ENCODE results near the gene LSR. TPM values are rescaled to one million over a fixed set of nuclear protein-coding genes. Genes with fewer than 3 reads are reported as not detected.

LSR gene
- total RNA-seq, 1 donor from 2014 or later = 18.1 TPM

GRCh38 chr19:35267353-35267817, 18.6 kb downstream of the LSR start:
- Mint-ChIP-seq H3K4me1 (ENCODE audit: low read depth, unreplicated experiment) (peaks cover 5% of the 10 kb centered on the region), H3K27me3 (ENCODE audit: low read depth, unreplicated experiment) (no peaks in the 10 kb centered on the region), H3K4me3 (ENCODE audit: unreplicated experiment) (peak overlapping the region; percentile 94), H3K27ac (ENCODE audit: unreplicated experiment) (peak overlapping the region; percentile 98), H3K9me3 (ENCODE audit: unreplicated experiment) (no peaks in the 10 kb centered on the region), H3K36me3 (ENCODE audit: low read depth, unreplicated experiment) (peaks cover 4% of the 10 kb centered on the region)
- Histone ChIP-seq H3K27ac (ENCODE audit: low read depth, low read length) (peak overlapping the region; percentile 83), H4K20me1 (ENCODE audit: insufficient read depth, low read length) (peaks cover 18% of the 10 kb centered on the region), H3K27me3 (ENCODE audit: insufficient read depth, low read length) (no peaks in the 10 kb centered on the region), H3K79me2 (ENCODE audit: insufficient read depth, low read length) (peaks cover 28% of the 10 kb centered on the region), H3K4me3 (ENCODE audit: insufficient read depth, low read depth, low read length) (peak overlapping the region; percentile 95), H3K4me1 (ENCODE audit: insufficient read depth, low read length) (peaks cover 5% of the 10 kb centered on the region), H3K36me3 (ENCODE audit: insufficient read depth, low read length) (peaks cover 12% of the 10 kb centered on the region), H2AFZ (ENCODE audit: low read depth, low read length) (peak overlapping the region; percentile 75), H3K4me2 (ENCODE audit: low read length) (peak overlapping the region; percentile 96), H3K9ac (ENCODE audit: low read length) (peak overlapping the region; percentile 96), H3K9me3 (ENCODE audit: insufficient read depth, low read depth, low read length) (no peaks in the 10 kb centered on the region)
- no peak for TF ChIP-seq CTCF (IDR thresholded peaks at IDR 0.05; ENCODE audit: insufficient read depth, low read depth, low read length)
- no peak for TF ChIP-seq EZH2 (IDR thresholded peaks at IDR 0.05; ENCODE audit: insufficient read depth, low read length)
- DNase-seq (ENCODE audit: low read depth) (no peak), FAIRE-seq (no peak)

- H3K9ac ChIP-seq (ENCODE audit: low read length) = peak overlapping the region; percentile 96
- no peak for TF ChIP-seq CTCF (IDR thresholded peaks at IDR 0.05; ENCODE audit: insufficient read depth, low read depth, low read length)
- H3K27me3 ChIP-seq (ENCODE audit: insufficient read depth, low read length) = no peaks in the 10 kb centered on the region
- H3K4me1 ChIP-seq (ENCODE audit: insufficient read depth, low read length) = peaks cover 5% of the 10 kb centered on the region
- H3K4me2 ChIP-seq (ENCODE audit: low read length) = peak overlapping the region; percentile 96
- FAIRE-seq = no peak
- peak overlapping the region; percentile 83 for H3K27ac ChIP-seq (ENCODE audit: low read depth, low read length)
- Mint-ChIP-seq H3K27ac (ENCODE audit: unreplicated experiment) (peak overlapping the region; percentile 98), H3K9me3 (ENCODE audit: unreplicated experiment) (no peaks in the 10 kb centered on the region), H3K4me1 (ENCODE audit: low read depth, unreplicated experiment) (peaks cover 5% of the 10 kb centered on the region), H3K36me3 (ENCODE audit: low read depth, unreplicated experiment) (peaks cover 4% of the 10 kb centered on the region), H3K27me3 (ENCODE audit: low read depth, unreplicated experiment) (no peaks in the 10 kb centered on the region), H3K4me3 (ENCODE audit: unreplicated experiment) (peak overlapping the region; percentile 94)
- H3K79me2 ChIP-seq (ENCODE audit: insufficient read depth, low read length) = peaks cover 28% of the 10 kb centered on the region
- peaks cover 19% of the 10 kb centered on the region for H4K20me1 ChIP-seq (ENCODE audit: insufficient read depth, low read length)
- peak overlapping the region; percentile 95 for H3K4me3 ChIP-seq (ENCODE audit: insufficient read depth, low read depth, low read length)
- peak; percentile 46 for DNase-seq (ENCODE audit: low read depth)
- H3K9me3 ChIP-seq (ENCODE audit: insufficient read depth, low read depth, low read length) = no peaks in the 10 kb centered on the region
- peaks cover 12% of the 10 kb centered on the region for H3K36me3 ChIP-seq (ENCODE audit: insufficient read depth, low read length)
- H2AFZ ChIP-seq (ENCODE audit: low read depth, low read length) = peak overlapping the region; percentile 75
Observed at GRCh38 chr19:35267818-35268535, 19.2 kb downstream of the LSR start.
